GM11168 (cell line): Measurements from ENCODE around the gene ATAD5.

Experiments used
- in situ Hi-C: fragments of 300-500 bp; cut with MboI; formaldehyde crosslinking; loops from one replicate; pipeline ENCODE4 v1.12.0; 2022; ENCODE audit warnings: low sequenced_read_pairs; ENCODE audit not compliant: unreplicated experiment

Gene ATAD5

DNA sequence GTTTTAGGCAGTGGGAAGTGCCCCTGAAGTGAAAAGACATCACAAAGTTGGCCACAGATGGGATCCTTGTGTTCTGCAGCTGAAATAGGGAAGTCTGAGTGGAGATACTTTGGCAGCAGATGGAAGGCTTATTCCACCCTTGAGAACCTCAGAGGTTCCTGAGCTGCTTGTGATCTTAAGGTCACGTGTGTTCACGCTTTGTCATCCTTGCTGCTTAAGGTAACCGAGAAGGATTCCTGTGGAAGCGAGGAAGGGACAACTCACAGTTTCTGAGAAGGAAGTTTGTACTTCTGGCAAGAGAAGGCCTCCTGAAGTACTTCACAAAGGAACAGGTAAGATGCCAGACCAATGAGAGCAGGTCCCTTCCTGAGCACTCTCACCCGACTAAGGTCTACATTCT is 102.2 kb downstream of the ATAD5 start:
- in situ Hi-C loops = no loop called here

DNA sequence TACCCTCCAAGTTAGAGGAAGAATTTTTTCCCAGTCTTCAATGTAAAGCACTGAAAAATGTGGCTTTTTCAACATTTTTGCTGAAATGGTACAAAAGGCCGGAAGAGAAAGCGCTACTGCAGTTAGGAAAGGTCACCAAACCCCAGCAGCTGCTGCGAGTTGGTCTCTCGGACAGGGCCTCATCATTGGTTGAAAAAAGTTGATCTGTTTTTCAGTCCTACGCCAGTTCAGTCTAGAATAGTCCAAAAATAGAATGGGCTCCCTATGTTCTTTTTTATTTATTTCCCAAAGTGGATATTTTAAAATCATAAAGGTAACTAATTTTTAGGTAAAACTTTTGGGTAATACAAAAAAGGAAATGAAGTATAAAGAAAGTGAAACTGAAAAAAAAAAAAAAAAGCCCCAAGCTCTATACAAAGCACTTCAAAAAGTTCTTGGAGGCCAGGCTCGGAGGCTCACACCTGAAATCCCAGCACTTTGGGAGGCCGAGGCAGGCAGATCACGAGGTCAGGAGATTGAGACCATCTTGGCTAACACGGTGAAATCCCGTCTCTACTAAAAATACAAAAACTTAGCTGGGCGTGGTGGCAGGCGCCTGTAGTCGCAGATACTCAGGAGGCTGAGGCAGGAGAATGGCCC is 107.4 kb downstream of the ATAD5 start:
- in situ Hi-C loops = no loop called here

DNA sequence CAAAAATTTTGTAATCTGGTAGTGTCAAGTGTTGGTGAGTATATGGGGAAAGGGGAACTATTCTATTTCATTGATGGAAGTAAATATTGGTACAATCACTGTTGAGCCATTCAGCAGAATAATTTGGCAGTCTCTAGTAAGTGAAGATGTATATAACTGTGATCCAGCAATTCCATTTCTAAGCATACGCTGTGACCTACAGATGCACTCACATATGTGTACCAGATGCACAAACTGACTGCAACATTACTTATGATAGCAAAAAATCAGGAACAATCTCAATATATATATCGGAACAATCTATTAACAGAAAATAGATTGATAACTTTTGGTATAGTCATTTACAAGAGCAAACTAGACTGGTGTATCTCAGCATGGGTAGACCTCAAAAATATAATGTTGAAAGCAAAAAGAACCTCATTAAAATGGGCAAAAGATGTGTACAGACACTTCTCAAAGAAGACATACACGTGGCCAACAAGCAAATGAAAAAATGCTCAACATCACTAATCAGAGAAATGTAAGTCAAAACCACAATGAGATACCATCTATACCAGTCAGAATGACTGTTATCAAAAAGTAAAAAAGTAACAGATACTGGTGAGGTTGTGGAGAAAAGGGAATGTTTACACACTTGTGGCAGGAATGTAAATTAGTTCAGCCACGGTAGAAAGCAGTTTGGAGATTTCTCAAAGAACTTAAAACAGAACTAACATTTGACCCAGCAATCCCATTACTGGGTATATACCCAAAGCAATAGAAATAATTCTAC is 110.7 kb downstream of the ATAD5 start:
- in situ Hi-C loops = no loop called here
